HL-60/S4 (cell line): ENCODE data around the gene SPATA46.

Experiments used
- in situ Hi-C: fragments of 300-500 bp; cut with MboI; formaldehyde crosslinking; loops from 2 replicates; pipeline ENCODE4 v1.14.3; 2022; ENCODE audit warnings: low sequenced_read_pairs

SPATA46 gene

DNA sequence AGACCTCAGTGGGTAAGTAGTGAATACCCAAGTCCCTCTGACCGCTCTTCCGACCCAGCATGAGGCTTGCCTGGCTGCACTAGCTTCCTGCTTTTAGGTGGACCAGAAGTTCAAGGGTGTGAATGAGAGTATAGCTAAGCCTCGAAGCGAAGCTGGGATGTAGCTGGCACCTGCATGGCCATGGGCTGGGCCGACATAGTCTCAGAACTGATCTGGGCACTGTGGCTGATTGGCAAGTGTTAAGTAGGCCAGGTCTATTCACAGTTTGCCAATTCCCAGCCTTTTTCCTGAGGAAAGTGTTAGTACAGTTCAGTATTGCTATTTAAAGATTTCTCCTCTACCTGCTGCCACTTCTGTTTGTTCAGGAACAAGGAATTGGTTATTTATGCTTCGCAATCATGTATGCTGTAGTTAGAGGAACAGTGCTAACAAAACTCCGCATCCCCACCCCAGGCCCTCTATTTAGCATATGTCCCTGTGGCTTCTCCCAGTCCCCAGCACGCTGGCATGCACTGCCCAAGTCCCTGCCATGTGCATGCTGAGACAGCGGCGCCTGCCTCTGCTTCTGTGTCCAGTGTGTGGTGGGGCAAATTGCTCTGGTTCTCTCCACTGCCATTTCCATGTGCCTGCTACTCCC lies 16.3 kb downstream of the SPATA46 start:
- in situ Hi-C loops = loop anchor here (25.0 kb wide), 1 partner anchor 277 kb away; the partner anchor contains the start of gene DDR2

DNA sequence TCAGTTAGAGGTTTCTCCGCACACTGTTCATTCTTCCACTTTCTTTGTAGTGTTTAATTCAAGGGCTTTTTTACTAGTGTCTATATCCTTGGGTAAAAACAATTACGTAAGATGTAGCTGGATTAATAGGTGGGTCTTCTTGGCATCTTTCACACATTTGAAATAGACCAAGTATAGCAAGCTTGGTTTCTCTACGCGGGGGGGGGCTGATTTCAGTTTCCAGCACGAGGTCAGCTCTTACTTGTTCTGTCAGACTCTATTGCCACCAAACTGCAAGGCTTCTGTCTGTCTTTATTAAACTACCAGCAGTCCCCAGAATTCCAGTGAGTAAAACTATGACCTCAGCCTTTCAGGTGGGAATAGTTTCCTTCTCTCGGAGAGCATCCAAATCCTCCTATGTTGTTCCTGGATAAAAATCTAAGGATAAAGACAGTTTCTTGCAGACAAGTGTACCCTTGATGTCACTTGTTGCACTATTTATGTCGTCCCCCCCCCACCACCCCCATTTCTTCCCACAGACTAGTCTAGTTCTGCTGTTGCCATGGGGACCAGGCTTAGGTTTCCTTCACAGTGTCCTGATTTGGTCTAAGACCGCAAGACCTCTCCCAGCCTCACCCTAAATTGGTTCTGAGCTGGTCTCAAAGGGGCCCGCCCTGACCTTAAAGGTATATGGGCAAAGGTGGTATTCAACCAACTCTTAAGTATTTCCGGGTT lies 17.0 kb downstream of the SPATA46 start:
- in situ Hi-C loops = loop anchor here (25.0 kb wide), 1 partner anchor 278 kb away; the partner anchor contains the start of gene DDR2

DNA sequence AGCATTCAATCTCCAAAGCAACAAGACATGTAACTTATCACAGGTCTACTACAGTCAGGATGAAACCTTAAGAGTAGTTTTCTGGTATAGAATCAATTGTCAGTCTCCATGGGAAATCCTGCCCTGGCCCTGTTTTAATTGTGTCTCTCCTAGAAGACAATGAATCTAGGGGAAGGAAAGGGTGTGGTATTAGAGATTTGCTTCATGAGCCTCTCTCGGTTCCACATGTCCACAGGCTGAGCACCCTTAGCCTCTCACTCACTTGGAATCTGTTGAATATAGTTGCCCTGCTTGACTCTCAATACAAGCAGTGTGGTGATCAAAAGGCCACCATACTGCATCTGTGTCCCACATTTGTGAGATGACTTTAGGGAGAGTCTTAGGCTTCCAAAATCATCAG lies 17.7 kb downstream of the SPATA46 start:
- in situ Hi-C loops = loop anchor here (25.0 kb wide), 1 partner anchor 278 kb away; the partner anchor contains the start of gene DDR2

DNA sequence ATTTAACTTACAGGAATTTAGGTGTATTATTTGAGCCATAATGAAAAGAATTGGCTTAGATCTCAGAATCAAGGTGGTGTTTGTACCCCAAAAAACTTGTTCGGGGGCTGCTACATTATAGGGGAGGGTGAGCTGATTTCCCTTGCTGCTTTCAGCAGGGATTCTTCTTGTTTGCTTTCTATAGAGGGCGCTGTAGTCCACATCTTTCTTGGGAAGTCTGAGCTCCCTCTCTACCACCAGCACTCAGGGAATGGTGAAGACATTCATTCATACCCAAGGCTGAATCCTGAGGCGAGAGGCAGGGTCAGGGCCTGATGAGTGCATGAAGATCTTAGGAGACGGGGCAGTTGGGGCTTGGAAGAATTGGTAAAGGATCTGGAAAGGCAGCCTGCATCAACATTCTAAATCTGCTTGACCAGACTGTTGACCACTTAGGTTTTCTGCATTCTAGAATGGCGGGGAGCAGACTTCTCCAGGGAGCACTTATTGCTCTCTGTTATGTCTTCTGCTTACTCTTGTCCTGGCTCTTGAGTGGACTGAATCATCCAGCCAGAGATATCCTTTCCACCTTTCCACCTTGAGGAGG lies 18.9 kb downstream of the SPATA46 start:
- in situ Hi-C loops = loop anchor here (25.0 kb wide), 1 partner anchor 280 kb away; the partner anchor contains the start of gene DDR2

DNA sequence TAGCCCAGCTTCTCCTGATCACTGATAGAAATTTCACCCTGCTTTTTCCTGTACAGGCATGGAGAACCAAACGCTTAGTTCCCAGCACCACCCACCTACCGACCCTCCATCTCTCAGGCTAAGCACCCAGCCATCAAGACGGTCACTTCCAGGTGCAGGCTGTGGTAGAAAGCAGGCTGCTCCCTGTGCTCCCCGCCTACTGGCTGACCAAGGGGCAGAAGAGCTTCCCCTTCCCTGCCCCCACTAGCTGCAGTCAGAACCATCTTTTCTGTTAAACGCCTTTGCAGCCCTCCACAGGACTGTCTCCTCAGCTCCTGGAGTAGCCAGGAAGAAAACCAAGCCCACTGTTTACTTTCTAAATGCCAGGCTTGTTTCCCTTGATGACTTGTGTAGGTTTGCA lies 23.0 kb downstream of the SPATA46 start:
- in situ Hi-C loops = loop anchor here (25.0 kb wide), 1 partner anchor 284 kb away; the partner anchor contains the start of gene DDR2

DNA sequence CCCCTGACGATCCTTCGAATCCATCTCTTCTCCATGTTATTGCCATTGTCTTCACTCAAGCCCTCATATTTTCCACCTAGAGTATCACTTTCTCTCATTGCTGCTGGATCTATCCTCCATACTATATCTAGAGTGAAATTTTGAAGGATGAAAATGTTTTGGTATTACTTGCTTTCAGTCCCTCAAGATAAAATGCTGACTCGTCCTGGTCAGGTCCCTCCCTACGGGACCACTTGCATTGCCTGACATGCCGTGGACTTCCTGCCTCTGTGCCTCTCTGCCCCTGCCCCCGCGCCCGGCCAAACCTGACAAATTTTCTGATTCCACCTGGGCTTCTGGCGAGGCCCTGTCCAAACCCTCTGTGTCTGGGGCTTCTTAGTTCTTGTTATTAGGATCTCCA lies 23.6 kb downstream of the SPATA46 start:
- in situ Hi-C loops = loop anchor here (25.0 kb wide), 1 partner anchor 284 kb away; the partner anchor contains the start of gene DDR2

DNA sequence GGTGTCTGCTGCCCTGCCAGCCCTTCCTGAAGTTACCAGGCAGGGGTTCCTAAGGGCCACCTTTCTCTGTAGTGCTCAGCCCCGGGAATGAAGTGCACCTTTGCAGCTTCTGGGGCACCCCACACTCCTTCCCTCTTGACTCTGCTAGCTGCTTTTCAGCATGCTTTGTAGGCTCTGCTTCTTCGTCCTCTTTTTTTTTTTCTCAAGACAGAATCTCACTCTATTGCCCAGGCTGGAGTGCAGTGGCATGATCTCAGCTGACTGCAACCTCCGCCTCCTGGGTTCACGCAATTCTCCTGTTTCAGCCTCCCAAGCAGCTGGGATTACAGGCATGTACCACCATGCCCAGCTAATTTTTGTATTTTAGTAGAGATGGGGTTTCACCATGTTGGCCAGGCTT lies 24.8 kb downstream of the SPATA46 start:
- in situ Hi-C loops = loop anchor here (25.0 kb wide), 1 partner anchor 285 kb away; the partner anchor contains the start of gene DDR2

DNA sequence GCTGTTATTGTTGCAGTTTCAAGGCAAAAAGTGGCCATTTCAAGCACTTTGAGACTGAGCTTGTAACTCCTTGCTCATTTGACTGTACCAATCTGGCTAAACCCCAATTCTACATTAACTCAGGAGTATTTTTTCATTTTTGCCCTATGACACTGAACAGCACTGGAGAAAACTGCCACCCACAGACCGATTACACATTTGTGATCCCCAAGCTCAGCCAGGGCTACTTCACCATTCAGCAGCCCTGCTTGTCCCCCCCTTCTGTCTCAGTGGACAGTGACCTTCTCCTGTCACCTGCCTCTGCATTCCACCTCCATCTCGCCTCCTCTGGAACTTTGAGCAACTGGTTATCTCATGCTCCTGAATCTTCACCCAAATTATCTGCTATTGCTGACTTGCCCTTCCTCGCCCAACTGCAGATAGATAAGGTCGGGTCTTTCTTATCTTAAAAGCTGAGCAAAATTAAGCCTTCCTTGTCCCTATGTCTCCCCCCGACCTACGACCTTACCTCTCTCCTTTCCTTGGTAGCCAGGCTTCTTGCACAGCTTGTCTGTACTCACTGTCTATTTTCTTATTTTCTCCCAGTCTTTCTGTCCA lies 25.3 kb downstream of the SPATA46 start:
- in situ Hi-C loops = loop anchor here (25.0 kb wide), 1 partner anchor 286 kb away; the partner anchor contains the start of gene DDR2

DNA sequence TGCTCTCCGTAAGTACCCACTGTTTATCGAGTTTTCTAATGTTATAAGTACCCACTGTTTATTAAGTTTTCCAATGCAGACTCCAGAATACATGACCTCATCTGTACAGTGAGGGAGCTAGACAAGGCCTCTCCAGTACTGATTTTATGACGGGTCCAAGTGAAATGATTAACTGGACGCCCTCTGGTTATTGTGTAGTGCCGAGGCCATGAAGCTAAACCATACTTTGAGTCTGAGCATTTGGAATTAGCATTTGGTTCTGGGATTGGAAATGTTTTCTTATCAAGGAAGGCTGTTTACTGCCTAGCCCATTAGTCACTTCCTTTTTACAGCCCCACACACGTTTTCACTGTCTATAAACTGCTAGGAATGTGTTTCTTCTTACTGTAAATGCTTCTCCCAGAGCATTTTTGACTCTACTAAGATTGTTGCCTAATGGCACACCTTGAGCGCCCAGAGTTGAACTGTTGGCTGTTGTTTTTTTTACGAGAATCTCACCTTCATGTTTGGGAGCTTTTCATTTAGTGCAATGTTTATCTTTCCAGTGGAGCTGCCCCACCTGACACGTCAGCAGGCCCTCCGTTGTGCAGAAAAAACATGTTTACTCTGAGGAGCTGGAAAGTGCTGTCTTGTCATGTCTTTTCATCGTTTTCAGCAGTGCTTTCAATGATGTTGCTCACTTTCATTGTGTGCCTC lies 26.9 kb downstream of the SPATA46 start:
- in situ Hi-C loops = loop anchor here (25.0 kb wide), 1 partner anchor 288 kb away; the partner anchor contains the start of gene DDR2

DNA sequence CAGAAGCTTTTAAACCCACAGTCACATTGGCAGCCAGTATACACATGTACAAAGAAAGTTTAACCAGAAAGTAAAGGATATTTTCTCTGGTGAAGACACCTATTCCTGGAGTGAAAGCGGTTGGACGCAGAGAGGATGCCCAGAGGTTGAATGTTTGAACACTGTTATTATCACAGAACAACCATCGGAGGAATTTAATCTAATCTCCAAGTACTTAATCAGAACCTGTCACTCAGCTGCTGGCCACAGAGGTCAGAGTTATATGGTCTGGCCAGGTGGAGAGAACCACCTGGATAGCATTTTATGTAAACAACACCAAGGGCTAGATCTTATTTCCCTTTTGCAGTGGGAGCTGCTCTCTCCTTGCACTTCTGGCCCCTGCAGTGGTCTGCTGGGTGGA lies 29.4 kb downstream of the SPATA46 start:
- in situ Hi-C loops = no loop called here

DNA sequence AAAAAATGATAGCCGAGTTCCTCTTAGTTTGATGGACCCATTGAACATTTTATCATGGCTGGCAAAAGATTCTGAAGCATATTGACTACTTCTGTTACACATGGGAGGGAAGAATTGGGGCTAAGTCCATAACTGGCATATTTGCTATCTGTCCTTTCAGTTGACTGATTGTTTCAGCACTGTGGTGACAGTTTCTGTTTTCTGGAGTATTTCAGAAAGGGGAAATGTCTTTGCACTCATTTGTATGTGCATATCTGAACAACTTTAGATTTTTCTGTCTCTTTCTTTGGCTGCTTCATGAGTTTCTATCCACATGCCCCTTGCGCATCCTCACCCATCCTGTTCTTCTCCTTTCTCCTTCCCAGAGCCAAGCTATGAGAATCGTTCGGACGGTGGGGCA lies 33.2 kb downstream of the SPATA46 start:
- in situ Hi-C loops = no loop called here

DNA sequence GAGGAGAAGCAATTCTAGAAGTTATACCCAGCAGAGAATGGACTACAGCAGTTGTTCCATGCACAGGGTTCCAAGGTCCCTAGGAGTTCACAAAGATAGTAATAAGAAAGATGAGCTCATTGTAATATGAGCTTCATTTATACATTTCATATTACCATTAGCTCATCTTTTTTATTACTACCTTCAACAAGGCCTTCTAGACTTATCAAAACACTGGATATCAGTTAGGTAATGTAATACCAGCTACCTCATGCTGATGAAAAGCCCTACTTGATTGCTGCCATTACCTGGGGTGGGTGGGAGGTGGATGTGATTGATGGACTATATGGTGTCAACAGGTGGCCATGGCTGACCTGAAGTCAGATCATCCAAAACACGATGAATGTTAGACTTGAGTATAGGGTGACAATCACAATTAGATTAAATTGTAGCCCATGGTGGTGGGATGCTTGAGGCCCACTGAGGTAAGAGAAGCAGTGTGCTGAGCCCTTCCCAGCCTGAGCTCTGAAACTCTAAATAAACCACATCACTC lies 34.1 kb downstream of the SPATA46 start:
- in situ Hi-C loops = no loop called here

DNA sequence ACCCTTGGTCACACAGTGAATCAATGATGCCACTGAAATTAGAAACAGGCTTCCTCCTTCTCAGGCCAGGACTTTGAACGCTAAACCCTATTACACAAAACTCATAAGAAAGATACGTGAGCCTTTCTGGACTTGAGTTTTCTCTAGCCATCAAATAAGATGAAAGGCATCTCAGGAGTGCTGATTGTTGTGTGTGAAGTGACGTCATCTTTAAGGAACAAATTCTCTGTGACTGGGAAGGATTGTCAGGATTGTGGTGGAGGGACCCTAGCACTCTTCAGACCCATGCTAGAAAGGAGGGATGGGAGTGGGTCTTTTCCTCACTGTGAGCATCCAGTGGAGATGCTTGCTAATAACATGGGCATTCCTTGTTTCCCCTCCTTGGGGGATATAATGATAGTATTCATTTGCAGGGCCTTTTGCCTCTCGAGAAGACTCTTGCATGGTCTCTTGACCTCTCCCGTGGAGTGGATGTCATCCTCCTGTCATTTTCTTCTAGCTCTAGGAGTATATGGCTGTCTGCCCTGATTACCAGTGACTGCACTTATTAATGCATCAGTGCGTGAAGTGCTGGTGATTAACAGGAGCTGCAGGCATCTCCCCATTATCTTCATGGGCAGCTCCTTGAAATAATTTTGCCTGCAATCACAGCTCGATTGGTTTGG lies 39.9 kb downstream of the SPATA46 start:
- in situ Hi-C loops = no loop called here

DNA sequence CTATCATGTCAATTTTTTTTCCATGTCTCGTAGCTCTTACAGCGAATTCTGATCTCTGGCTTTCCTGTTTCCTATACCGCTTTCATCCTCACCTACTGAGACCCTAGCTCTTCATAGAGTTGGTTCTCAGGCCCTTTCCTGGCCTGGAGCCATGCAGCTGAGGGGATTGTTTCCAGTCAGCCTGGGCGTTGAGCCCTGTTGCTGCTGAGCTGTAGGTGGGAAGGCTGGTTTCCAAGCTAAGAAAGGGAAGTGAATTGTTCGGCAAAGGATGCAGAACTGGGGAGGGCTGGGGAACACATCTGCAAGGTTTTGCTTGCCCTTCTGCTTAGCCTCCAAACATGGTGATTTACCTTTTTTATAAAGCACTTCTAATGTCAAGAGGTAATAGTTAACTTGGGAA lies 41.5 kb downstream of the SPATA46 start:
- in situ Hi-C loops = no loop called here

DNA sequence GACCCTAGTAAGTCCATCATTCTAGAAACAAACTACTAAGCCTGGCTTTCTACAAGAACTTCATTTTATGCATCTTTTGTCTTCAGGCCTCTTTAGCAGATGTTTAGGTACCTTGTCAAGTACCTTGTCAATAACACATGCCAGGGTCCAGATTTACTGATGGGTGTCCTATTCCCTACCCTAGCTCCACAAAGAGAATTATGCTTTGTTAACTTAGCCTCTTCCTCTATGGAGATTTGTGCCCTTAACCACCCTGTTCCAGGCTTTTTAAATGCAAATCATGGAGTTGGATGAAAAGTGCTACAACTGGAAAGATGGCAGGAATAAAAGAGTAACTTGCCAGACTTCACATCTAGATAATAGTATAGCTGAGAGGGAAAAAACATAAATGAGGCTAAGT lies 42.7 kb downstream of the SPATA46 start:
- in situ Hi-C loops = no loop called here

DNA sequence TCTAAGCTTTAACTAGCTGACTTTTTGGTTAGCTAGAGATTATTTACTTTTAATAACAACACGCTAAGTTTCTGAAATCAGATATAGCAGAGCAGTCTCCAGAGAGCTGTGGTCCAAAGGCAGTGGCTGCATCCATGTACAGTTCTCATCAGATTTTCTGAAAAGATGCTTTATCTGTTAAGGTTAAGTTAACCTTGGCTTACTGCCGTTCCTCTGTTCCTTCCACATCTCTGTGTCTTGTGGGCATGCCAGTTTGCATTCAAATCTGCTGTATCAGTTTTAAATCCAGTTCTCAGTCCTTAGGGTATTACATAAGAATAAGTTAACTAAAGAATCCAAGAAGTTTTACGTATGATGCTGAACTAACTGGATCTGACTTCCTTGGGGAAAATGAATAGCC lies 46.8 kb downstream of the SPATA46 start:
- in situ Hi-C loops = no loop called here

DNA sequence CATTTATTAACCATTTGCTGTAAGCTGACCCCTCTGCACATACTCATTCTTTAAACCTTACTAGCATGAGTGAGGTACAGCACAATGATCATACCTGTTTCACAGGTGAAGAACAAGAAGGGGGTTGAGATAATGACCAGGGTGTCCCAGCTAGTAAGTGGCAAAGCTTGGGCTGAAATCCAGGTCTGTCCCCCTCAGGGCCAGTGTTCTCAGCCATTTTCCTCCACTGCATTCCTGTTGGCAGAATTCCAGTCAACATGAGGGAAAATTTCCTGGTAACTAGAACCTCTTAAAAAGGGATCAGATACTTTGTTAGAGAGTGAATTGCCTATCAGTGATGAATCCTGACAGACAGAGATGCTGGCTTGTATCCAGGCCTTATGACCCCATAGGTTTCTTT lies 48.1 kb downstream of the SPATA46 start:
- in situ Hi-C loops = no loop called here

DNA sequence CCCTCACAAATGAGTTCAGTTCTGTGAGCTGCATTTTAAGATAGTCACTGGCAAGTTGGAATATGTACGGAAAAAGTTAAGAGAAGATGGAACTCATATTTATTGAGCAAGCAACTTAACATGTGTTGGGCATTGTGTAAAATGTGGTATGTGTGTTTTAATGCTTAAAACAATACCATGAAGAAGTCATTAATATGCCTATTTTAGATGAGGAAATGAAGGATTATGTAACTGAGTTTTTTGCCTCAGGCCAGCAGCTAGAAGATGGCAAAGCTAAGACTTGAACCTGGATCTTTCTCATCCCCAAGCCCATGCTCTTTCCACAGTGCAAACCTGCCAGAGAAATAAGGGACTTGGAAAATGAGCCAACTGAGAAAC lies 48.9 kb downstream of the SPATA46 start:
- in situ Hi-C loops = no loop called here

DNA sequence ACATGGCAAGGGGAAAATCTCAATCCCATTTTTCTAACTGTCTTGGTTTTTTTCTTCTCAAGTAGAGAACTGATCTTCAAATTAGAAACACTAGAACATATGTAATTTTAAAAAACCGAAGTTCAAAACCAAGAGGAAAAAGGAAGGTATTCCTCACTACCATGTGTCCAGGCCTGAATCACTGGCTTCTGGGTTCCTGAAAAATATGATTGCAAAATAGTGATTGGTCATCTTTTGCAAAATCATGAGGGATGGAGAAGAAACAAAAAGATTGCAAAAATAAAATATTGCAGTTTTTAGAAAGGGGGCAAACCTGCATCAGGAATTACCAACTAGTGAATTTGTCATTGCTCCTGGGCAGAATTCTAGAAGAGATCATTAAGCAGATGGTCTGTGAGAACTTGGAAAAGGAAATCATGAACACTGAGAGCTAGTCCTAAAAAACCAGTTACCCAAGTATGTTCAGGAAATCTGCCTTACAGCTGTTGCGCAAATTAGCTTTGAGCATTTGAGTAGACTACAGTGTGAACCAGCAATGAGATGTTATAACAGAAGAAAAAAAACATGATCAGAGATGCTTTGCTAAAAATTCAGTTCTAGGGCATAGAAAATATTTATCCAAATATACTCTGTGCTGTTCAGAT lies 49.4 kb downstream of the SPATA46 start:
- in situ Hi-C loops = no loop called here
